HepG2 (cell line): ENCODE data around the gene ACYP2. TPM values are rescaled to one million over a fixed set of nuclear protein-coding genes. Genes with fewer than 3 reads are reported as not detected.

Source experiments
- ADNP ChIP-seq: sonication (generic); formaldehyde crosslinking; IDR thresholded peaks from 2 replicates; pipeline ENCODE4 v1.4.0; 2020; ENCODE audit warnings: missing genetic modification reagents
- ARID2 ChIP-seq: sonication (generic); formaldehyde crosslinking; IDR thresholded peaks from 2 replicates; pipeline ENCODE4 v1.8.1; 2022; ENCODE audit warnings: mild to moderate bottlenecking, missing genetic modification reagents, borderline replicate concordance
- CREB3 ChIP-seq: sonication (generic); formaldehyde crosslinking; IDR thresholded peaks from 2 replicates; pipeline ENCODE4 v1.5.0; 2020; ENCODE audit warnings: missing genetic modification reagents
- CREM ChIP-seq, 2 experiments: sonication (generic) in 1 of 2; formaldehyde crosslinking in 1 of 2; IDR thresholded peaks; 2 replicates each; pipeline versions ENCODE4 v1.4.0 to v1.6.1; 2016 to 2020; ENCODE audit warnings: antibody characterized with exemption in 1 of 2, mild to moderate bottlenecking in 1 of 2, missing genetic modification reagents in 1 of 2
- ELK4 ChIP-seq: sonication (generic); formaldehyde crosslinking; IDR thresholded peaks from 2 replicates; pipeline ENCODE4 v1.9.0; 2021; ENCODE audit warnings: missing genetic modification reagents, borderline replicate concordance
- HOXA3 ChIP-seq: sonication (generic); formaldehyde crosslinking; IDR thresholded peaks from 2 replicates; pipeline ENCODE4 v1.5.0; 2020; ENCODE audit warnings: missing genetic modification reagents
- MBD4 ChIP-seq: IDR thresholded peaks from 2 replicates; pipeline ENCODE4 v1.6.1; 2012; ENCODE audit warnings: low read length, inconsistent platforms, borderline replicate concordance
- NCOA1 ChIP-seq: sonication (generic); formaldehyde crosslinking; IDR thresholded peaks from 2 replicates; pipeline ENCODE4 v1.9.0; 2021; ENCODE audit warnings: missing genetic modification reagents
- SMC3 ChIP-seq: IDR thresholded peaks from 2 replicates; pipeline ENCODE4 v1.6.1; 2011; ENCODE audit warnings: low read length, improper control_type of control experiment
- ZBTB14 ChIP-seq: sonication (generic); formaldehyde crosslinking; IDR thresholded peaks from 2 replicates; pipeline ENCODE4 v1.4.0; 2020; ENCODE audit warnings: missing genetic modification reagents
- ZBTB7A ChIP-seq: sonication (generic); formaldehyde crosslinking; IDR thresholded peaks from 2 replicates; pipeline ENCODE4 v1.8.0; 2022; ENCODE audit warnings: mild to moderate bottlenecking, missing genetic modification reagents
- ZC3H13 ChIP-seq: sonication (generic); formaldehyde crosslinking; IDR thresholded peaks from 2 replicates; pipeline ENCODE4 v1.8.1; 2023; ENCODE audit warnings: mild to moderate bottlenecking, missing genetic modification reagents, moderate library complexity
- ZNF12 ChIP-seq: sonication (generic); formaldehyde crosslinking; IDR thresholded peaks from 2 replicates; pipeline ENCODE4 v1.5.0; 2020; ENCODE audit warnings: missing genetic modification reagents
- ZNF383 ChIP-seq: sonication (generic); formaldehyde crosslinking; IDR thresholded peaks from 2 replicates; pipeline ENCODE4 v1.4.0; 2020; ENCODE audit warnings: missing genetic modification reagents, mild to moderate bottlenecking, borderline replicate concordance
- ZNF431 ChIP-seq: sonication (generic); formaldehyde crosslinking; IDR thresholded peaks from 2 replicates; pipeline ENCODE4 v1.9.0; 2022; ENCODE audit warnings: missing genetic modification reagents, low read depth, mild to moderate bottlenecking, borderline replicate concordance
- ZNF484 ChIP-seq: sonication (generic); formaldehyde crosslinking; IDR thresholded peaks from 2 replicates; pipeline ENCODE4 v1.5.1; 2020; ENCODE audit warnings: mild to moderate bottlenecking, low read depth, missing genetic modification reagents, borderline replicate concordance
- polyA plus RNA-seq, 8 experiments: library from polyadenylated mRNA; depleted of rRNA in 3 of 8; stranded (reverse) in 7 of 8; unstranded in 1 of 8; fragments of >200 nt; fragmentation: Illumina TruSeq in 4 of 8; extraction: Trizol in 4 of 8; gene quantifications; 2 replicates each; pipeline versions ENCODE4 v1.2.1 to v1.2.3, GENCODE V29; 2011 to 2016; ENCODE audit warnings: low read depth in 4 of 8, missing spikeins in 1 of 8, mixed read lengths in 1 of 8; ENCODE audit not compliant: insufficient read depth in 1 of 8
- total RNA-seq, 5 experiments: library from RNA; depleted of rRNA; stranded (reverse); fragments of >200 nt; fragmentation: Illumina TruSeq; extraction: Trizol; gene quantifications; 2 replicates each; pipeline ENCODE4 v1.2.3, GENCODE V29; 2016; ENCODE audit warnings: low read depth in 1 of 5
- TF ChIP-seq, protein P1 (sequence below): sonication (generic); formaldehyde crosslinking; IDR thresholded peaks from 2 replicates; pipeline ENCODE4 v1.8.0; 2023; ENCODE audit warnings: mild to moderate bottlenecking, missing genetic modification reagents
- TF ChIP-seq, protein P2 (sequence below): sonication (generic); formaldehyde crosslinking; IDR thresholded peaks from 2 replicates; pipeline ENCODE4 v1.5.1; 2020; ENCODE audit warnings: missing genetic modification reagents, mild to moderate bottlenecking, borderline replicate concordance
- TF ChIP-seq, protein P3 (sequence below): IDR thresholded peaks from 2 replicates; pipeline ENCODE4 v1.4.0; 2020; ENCODE audit warnings: mild to moderate bottlenecking, missing genetic modification reagents

The ACYP2 gene
- total and polyA plus RNA-seq, 2 of the 13 experiments (the other 11 are each of a cell fraction or from before 2014, with no cell fraction given): 12.3 to 12.7 TPM

DNA sequence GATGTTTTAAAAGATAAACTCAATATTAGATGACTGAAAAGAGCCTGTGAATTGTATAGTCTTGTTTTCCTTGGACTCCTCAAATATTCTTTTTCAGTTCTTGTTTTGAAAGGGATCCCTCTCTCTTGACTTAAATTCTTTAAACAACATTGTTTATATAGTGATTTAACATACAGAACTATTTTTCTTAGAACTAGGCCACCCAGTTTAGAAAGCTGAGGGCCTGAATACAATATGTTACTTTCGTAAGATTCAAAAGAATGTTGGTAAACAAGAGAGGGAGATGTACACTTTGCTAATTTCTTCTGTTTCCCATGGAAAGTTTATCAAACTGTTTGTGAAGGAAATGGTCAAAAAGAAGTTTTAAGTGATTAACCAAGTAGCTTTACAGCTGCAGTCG is 146.1 kb downstream of the ACYP2 start (continued):
- TF ChIP-seq ELK4 (no peak), ZBTB7A (CRISPR knock-in tag) (no peak), MBD4 (no peak), NCOA1 (CRISPR knock-in tag) (no peak), ZBTB14 (no peak), HOXA3 (CRISPR knock-in tag) (no peak), SMC3 (no peak), ZC3H13 (no peak), ZNF383 (CRISPR knock-in tag) (no peak), ARID2 (CRISPR knock-in tag) (peak; percentile 55; the same call in 1 of the 2 replicates), ZNF431 (CRISPR knock-in tag) (no peak), ZNF12 (CRISPR knock-in tag) (no peak), CREB3 (no peak), ADNP (no peak), CREM (IDR thresholded peaks at IDR 0.05) (peak; percentile 60; the same call in 1 of the 2 replicates), CREM (CRISPR knock-in tag; IDR thresholded peaks at IDR 0.05) (no peak), ZNF484 (CRISPR knock-in tag) (no peak)
- TF ChIP-seq, protein P1, sequence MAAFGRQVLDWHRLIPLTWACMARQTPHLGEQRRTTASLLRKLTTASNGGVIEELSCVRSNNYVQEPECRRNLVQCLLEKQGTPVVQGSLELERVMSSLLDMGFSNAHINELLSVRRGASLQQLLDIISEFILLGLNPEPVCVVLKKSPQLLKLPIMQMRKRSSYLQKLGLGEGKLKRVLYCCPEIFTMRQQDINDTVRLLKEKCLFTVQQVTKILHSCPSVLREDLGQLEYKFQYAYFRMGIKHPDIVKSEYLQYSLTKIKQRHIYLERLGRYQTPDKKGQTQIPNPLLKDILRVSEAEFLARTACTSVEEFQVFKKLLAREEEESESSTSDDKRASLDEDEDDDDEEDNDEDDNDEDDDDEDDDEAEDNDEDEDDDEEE (CRISPR knock-in tag): no peak
- TF ChIP-seq, protein P2, sequence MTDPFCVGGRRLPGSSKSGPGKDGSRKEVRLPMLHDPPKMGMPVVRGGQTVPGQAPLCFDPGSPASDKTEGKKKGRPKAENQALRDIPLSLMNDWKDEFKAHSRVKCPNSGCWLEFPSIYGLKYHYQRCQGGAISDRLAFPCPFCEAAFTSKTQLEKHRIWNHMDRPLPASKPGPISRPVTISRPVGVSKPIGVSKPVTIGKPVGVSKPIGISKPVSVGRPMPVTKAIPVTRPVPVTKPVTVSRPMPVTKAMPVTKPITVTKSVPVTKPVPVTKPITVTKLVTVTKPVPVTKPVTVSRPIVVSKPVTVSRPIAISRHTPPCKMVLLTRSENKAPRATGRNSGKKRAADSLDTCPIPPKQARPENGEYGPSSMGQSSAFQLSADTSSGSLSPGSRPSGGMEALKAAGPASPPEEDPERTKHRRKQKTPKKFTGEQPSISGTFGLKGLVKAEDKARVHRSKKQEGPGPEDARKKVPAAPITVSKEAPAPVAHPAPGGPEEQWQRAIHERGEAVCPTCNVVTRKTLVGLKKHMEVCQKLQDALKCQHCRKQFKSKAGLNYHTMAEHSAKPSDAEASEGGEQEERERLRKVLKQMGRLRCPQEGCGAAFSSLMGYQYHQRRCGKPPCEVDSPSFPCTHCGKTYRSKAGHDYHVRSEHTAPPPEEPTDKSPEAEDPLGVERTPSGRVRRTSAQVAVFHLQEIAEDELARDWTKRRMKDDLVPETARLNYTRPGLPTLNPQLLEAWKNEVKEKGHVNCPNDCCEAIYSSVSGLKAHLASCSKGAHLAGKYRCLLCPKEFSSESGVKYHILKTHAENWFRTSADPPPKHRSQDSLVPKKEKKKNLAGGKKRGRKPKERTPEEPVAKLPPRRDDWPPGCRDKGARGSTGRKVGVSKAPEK (CRISPR knock-in tag): no peak
- TF ChIP-seq, protein P3, sequence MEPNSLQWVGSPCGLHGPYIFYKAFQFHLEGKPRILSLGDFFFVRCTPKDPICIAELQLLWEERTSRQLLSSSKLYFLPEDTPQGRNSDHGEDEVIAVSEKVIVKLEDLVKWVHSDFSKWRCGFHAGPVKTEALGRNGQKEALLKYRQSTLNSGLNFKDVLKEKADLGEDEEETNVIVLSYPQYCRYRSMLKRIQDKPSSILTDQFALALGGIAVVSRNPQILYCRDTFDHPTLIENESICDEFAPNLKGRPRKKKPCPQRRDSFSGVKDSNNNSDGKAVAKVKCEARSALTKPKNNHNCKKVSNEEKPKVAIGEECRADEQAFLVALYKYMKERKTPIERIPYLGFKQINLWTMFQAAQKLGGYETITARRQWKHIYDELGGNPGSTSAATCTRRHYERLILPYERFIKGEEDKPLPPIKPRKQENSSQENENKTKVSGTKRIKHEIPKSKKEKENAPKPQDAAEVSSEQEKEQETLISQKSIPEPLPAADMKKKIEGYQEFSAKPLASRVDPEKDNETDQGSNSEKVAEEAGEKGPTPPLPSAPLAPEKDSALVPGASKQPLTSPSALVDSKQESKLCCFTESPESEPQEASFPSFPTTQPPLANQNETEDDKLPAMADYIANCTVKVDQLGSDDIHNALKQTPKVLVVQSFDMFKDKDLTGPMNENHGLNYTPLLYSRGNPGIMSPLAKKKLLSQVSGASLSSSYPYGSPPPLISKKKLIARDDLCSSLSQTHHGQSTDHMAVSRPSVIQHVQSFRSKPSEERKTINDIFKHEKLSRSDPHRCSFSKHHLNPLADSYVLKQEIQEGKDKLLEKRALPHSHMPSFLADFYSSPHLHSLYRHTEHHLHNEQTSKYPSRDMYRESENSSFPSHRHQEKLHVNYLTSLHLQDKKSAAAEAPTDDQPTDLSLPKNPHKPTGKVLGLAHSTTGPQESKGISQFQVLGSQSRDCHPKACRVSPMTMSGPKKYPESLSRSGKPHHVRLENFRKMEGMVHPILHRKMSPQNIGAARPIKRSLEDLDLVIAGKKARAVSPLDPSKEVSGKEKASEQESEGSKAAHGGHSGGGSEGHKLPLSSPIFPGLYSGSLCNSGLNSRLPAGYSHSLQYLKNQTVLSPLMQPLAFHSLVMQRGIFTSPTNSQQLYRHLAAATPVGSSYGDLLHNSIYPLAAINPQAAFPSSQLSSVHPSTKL (CRISPR knock-in tag): peak; percentile 69
